ENCODE results near the gene HEYL. TPM values are rescaled to one million over a fixed set of nuclear protein-coding genes. Genes with fewer than 3 reads are reported as not detected.

HEYL gene
- total RNA-seq, 1 donor from 2014 or later: not detected

- peak; percentile 94 for TF ChIP-seq CTCF (IDR thresholded peaks at IDR 0.05; ENCODE audit: insufficient read depth, low read length, severe bottlenecking)
- DNase-seq (ENCODE audit: low read depth) (peak; percentile 82), FAIRE-seq (peak; percentile 88)
- Histone ChIP-seq H3K27me3 (ENCODE audit: control insufficient read depth, insufficient read depth, low read length) (no peaks in the 10 kb centered on the region), H3K4me3 (ENCODE audit: low read depth, low read length) (no peak overlapping the region), H3K36me3 (ENCODE audit: control insufficient read depth, insufficient read depth, low read length) (no peaks in the 10 kb centered on the region)
Measured at GRCh38 chr1:39653546-39654031, 14.1 kb upstream of the HEYL start.

DNA sequence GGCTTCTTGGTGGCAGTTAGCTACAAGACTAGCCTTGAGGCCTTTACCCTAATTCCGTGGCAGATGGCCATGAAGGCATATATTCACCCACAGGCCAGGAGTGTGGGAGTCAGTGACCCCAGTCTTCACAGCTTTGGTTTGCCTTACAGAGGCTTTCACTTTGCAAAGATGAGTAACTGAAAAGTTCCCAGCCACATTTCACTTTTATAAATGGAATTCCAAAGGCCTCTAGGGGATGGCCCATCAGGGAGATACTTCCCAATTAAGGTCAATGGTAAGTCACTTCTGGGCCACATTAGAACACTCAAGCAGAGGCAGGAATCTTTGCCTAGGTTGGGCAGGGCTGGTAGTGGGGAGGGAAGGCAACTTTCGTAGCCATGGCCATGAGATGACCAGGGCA is 13.1 kb upstream of the HEYL start:
- H3K27me3 ChIP-seq (ENCODE audit: control insufficient read depth, insufficient read depth, low read length): peaks cover 2% of the 10 kb centered on the region
- no peak for DNase-seq (ENCODE audit: low read depth)
- no peak for FAIRE-seq
- TF ChIP-seq CTCF (IDR thresholded peaks at IDR 0.05; ENCODE audit: insufficient read depth, low read length, severe bottlenecking): no peak
- no peak overlapping the region for H3K4me3 ChIP-seq (ENCODE audit: low read depth, low read length)
- no peaks in the 10 kb centered on the region for H3K36me3 ChIP-seq (ENCODE audit: control insufficient read depth, insufficient read depth, low read length)

DNA sequence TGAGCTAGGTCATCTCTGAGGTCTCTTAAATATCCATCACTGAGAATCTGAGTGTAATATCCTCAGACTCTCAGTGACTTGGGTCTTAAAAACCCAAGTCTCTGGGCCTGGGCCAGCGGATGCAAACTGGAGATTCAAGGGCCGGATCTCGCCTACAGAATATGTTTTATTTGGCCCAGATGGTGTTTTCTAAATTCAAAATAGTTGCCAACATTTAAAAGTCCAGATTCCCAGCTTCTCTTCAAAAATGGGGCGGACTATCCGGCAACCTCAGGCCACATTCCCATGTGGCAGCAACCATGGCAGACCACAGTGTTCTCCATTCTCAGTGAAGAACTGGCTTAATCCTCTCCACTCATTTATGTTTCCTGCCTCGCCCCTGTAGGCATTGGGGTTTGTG is 12.7 kb upstream of the HEYL start:
- DNase-seq (ENCODE audit: low read depth): no peak
- FAIRE-seq: no peak
- no peak for TF ChIP-seq CTCF (IDR thresholded peaks at IDR 0.05; ENCODE audit: insufficient read depth, low read length, severe bottlenecking)
- Histone ChIP-seq H3K4me3 (ENCODE audit: low read depth, low read length) (no peak overlapping the region), H3K27me3 (ENCODE audit: control insufficient read depth, insufficient read depth, low read length) (peaks cover 2% of the 10 kb centered on the region), H3K36me3 (ENCODE audit: control insufficient read depth, insufficient read depth, low read length) (no peaks in the 10 kb centered on the region)

DNA sequence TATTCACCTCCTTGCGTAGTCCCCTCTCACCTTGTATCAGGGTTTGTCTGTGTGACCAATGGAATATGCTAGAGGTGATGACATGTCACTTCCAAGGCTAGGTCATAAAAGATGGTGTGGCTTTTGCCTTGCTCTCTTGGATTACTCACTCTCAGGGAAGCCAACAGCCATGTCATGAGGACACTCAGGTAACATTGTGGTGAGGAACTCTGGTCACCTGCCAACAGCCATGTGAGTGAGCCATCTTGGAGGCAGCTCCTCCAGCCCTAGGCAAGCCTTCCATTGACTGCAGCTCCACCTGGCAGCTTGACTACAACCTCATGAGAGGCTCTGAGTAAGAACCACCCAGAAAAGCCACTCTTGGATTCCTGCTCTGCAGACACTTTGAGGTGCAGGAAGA is 11.0 kb upstream of the HEYL start:
- TF ChIP-seq CTCF (IDR thresholded peaks at IDR 0.05; ENCODE audit: insufficient read depth, low read length, severe bottlenecking): no peak
- no peak for FAIRE-seq
- Histone ChIP-seq H3K36me3 (ENCODE audit: control insufficient read depth, insufficient read depth, low read length) (no peaks in the 10 kb centered on the region), H3K27me3 (ENCODE audit: control insufficient read depth, insufficient read depth, low read length) (peaks cover 2% of the 10 kb centered on the region), H3K4me3 (ENCODE audit: low read depth, low read length) (no peak overlapping the region)
- peak; percentile 35 for DNase-seq (ENCODE audit: low read depth)

GRCh38 chr1:39649636-39650185 is 10.3 kb upstream of the HEYL start:
- FAIRE-seq: no peak
- H3K27me3 ChIP-seq (ENCODE audit: control insufficient read depth, insufficient read depth, low read length): peaks cover 2% of the 10 kb centered on the region
- H3K4me3 ChIP-seq (ENCODE audit: low read depth, low read length): no peak overlapping the region
- TF ChIP-seq CTCF (IDR thresholded peaks at IDR 0.05; ENCODE audit: insufficient read depth, low read length, severe bottlenecking): no peak
- no peak for DNase-seq (ENCODE audit: low read depth)
- H3K36me3 ChIP-seq (ENCODE audit: control insufficient read depth, insufficient read depth, low read length): no peaks in the 10 kb centered on the region

GRCh38 chr1:39648496-39648895 is 9.1 kb upstream of the HEYL start:
- Histone ChIP-seq H3K36me3 (ENCODE audit: control insufficient read depth, insufficient read depth, low read length) (no peaks in the 10 kb centered on the region), H3K4me3 (ENCODE audit: low read depth, low read length) (no peak overlapping the region), H3K27me3 (ENCODE audit: control insufficient read depth, insufficient read depth, low read length) (peaks cover 2% of the 10 kb centered on the region)
- FAIRE-seq (no peak), DNase-seq (ENCODE audit: low read depth) (no peak)
- no peak for TF ChIP-seq CTCF (IDR thresholded peaks at IDR 0.05; ENCODE audit: insufficient read depth, low read length, severe bottlenecking)
